Measurements from ENCODE around the gene CXCL16.

CXCL16 gene

GRCh38 chr17:4739122-4740024 is at the start of gene CXCL16, which contains the start of gene ZMYND15:
Gene CXCL16, minus strand, starts transcription at chr17:4739928. Its CDS starts 589 bp downstream, at chr17:4739339.
Gene ZMYND15, plus strand, starts transcription at chr17:4739833. Its CDS starts 716 bp downstream, at chr17:4740549.
- Histone ChIP-seq H3K9me3 (ENCODE audit: low read length) (no peaks in the 10 kb centered on the region), H3K9ac (ENCODE audit: low read length) (peak within 1 kb of the TSS; percentile 29), H3K4me3 (ENCODE audit: low read depth in 1 of 2, low read length in 2 of 2) (peak within 1 kb of the TSS; percentile 48 to 61), H3K27me3 (ENCODE audit: control insufficient read depth in 1 of 2, insufficient read depth in 2 of 2, low read length in 2 of 2) (peaks cover 4 to 17% of the 10 kb centered on the region in 2 donors), H3K4me1 (ENCODE audit: insufficient read depth, low read length) (peaks cover 11% of the 10 kb centered on the region), H3K36me3 (ENCODE audit: insufficient read depth, low read length) (peaks cover 6% of the 10 kb centered on the region), H3K27ac (ENCODE audit: low read depth, low read length) (peak within 1 kb of the TSS; percentile 1)

GRCh38 chr17:4788807-4789700 is 49.3 kb upstream of the CXCL16 start, which contains the start of gene GLTPD2:
Gene GLTPD2, plus strand, starts transcription at chr17:4788964. Its CDS starts 48 bp downstream, at chr17:4789012.
- Histone ChIP-seq H3K27ac (ENCODE audit: low read depth, low read length) (peak within 1 kb of the TSS; percentile 73), H3K9ac (ENCODE audit: low read length) (peak within 1 kb of the TSS; percentile 57), H3K36me3 (ENCODE audit: insufficient read depth, low read length) (no peaks in the 10 kb centered on the region), H3K4me1 (ENCODE audit: insufficient read depth, low read length) (peaks cover 32% of the 10 kb centered on the region), H3K4me3 (ENCODE audit: low read depth in 1 of 2, low read length in 2 of 2) (peak within 1 kb of the TSS; percentile 61 to 68), H3K9me3 (ENCODE audit: low read length) (no peaks in the 10 kb centered on the region), H3K27me3 (ENCODE audit: control insufficient read depth in 1 of 2, insufficient read depth in 2 of 2, low read length in 2 of 2) (peaks cover 0 to 8% of the 10 kb centered on the region in 2 donors)

GRCh38 chr17:4788159-4788806 is 48.6 kb upstream of the CXCL16 start:
- no peak overlapping the region for H3K4me3 ChIP-seq (ENCODE audit: low read depth in 1 of 2, low read length in 2 of 2)
- no peak overlapping the region for H3K27ac ChIP-seq (ENCODE audit: low read depth, low read length)
- H3K4me1 ChIP-seq (ENCODE audit: insufficient read depth, low read length), result peaks cover 32% of the 10 kb centered on the region
- H3K9me3 ChIP-seq (ENCODE audit: low read length), result no peaks in the 10 kb centered on the region
- no peak overlapping the region for H3K9ac ChIP-seq (ENCODE audit: low read length)
- H3K27me3 ChIP-seq (ENCODE audit: control insufficient read depth in 1 of 2, insufficient read depth in 2 of 2, low read length in 2 of 2), result peaks cover 7 to 10% of the 10 kb centered on the region in 2 donors
- no peaks in the 10 kb centered on the region for H3K36me3 ChIP-seq (ENCODE audit: insufficient read depth, low read length)

DNA sequence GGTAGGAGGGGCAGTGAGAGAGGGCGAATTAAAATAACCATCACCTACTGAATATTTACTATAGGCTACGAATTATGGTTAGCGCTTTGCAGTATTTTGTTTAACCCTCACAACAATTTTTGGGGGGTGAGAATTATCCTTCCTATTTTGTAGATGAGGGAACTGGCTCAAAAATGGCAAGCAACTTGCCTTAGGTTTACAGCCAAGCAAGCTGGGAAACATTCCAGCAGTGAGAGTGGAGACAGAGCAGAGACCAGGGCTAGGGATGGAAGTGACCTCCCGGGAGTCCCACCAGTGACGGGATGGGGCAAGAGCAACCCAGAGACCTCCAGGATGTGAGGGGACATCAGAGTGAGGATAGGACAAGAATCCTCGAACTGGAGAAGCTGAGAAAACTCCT is 46.8 kb upstream of the CXCL16 start:
- Histone ChIP-seq H3K9ac (ENCODE audit: low read length) (no peak overlapping the region), H3K27ac (ENCODE audit: low read depth, low read length) (peak overlapping the region; percentile 54), H3K27me3 (ENCODE audit: control insufficient read depth in 1 of 2, insufficient read depth in 2 of 2, low read length in 2 of 2) (peaks cover 12 to 23% of the 10 kb centered on the region in 2 donors), H3K9me3 (ENCODE audit: low read length) (no peaks in the 10 kb centered on the region), H3K4me3 (ENCODE audit: low read depth in 1 of 2, low read length in 2 of 2) (peak overlapping the region; percentile 7 to 61), H3K36me3 (ENCODE audit: insufficient read depth, low read length) (no peaks in the 10 kb centered on the region), H3K4me1 (ENCODE audit: insufficient read depth, low read length) (peaks cover 32% of the 10 kb centered on the region)

DNA sequence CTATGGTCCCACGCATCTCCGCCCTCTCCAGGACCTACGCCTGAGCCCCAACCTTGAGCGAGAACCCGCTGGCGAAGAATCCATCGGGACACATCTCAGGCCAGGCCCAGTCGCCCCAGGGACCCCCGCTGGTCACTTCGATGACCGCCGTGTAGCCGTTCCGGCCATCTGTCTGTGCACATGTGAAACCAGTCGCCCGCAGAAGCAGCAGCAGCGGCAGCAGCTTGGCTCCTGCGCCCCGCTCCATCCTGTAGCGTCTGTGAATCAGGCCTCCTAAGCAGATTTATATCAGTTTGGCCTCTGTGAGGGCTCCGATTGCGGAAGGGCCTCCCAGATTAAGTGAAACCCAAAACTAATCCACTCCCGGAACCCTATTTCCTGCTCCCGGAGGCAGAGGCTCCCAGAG is 46.4 kb upstream of the CXCL16 start, which contains the start of gene VMO1:
Gene VMO1, minus strand, starts transcription at position 259 of the 406 bp plus-strand sequence. Its CDS starts 12 bp downstream, at position 247.
- Histone ChIP-seq H3K9me3 (ENCODE audit: low read length) (no peaks in the 10 kb centered on the region), H3K36me3 (ENCODE audit: insufficient read depth, low read length) (no peaks in the 10 kb centered on the region), H3K27me3 (ENCODE audit: control insufficient read depth in 1 of 2, insufficient read depth in 2 of 2, low read length in 2 of 2) (peaks cover 12 to 23% of the 10 kb centered on the region in 2 donors), H3K27ac (ENCODE audit: low read depth, low read length) (peak within 1 kb of the TSS; percentile 54), H3K9ac (ENCODE audit: low read length) (no peak within 1 kb of the TSS), H3K4me1 (ENCODE audit: insufficient read depth, low read length) (peaks cover 32% of the 10 kb centered on the region), H3K4me3 (ENCODE audit: low read depth in 1 of 2, low read length in 2 of 2) (peak within 1 kb of the TSS; percentile 7 to 61)

DNA sequence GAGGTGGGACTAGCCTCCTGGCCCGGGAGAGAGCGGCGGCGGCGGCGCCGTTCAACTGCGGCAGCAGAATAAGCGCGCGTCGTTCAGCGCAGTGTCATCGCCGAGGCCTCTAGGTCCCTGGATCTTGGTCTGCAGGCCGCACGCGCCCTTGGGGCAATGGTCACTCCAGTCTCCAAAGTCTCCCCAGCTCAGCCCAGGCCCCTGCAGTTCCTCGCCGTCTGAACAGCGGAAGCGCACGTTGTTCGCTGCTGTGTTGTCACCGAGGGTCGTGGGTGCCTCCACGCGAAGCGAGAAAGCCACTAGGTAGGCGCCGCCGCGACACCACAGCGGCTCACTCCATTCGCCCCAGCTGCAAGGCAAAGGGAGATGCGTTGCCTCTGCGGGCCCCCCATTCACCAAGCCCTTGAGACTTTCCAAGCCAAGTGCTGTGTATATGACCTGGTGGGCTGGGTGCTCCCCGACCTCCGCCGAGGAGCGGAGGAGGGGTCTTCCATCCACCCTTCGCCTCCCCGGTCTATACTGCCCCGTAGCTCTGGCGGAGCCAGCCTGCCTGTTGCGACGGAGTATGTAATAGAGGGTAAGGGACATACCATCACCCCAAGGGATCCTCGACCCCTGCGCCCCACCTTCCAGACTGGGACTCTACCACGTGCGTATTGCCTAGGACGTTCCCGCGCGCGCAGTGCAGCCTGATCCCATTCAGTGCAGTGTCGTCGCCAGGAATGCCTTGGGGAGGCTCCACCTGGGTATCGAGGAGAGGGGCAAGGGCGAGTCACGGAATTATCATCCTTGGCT is 45.8 kb upstream of the CXCL16 start:
- Histone ChIP-seq H3K36me3 (ENCODE audit: insufficient read depth, low read length) (no peaks in the 10 kb centered on the region), H3K27me3 (ENCODE audit: control insufficient read depth in 1 of 2, insufficient read depth in 2 of 2, low read length in 2 of 2) (peaks cover 17 to 23% of the 10 kb centered on the region in 2 donors), H3K4me1 (ENCODE audit: insufficient read depth, low read length) (peaks cover 28% of the 10 kb centered on the region), H3K27ac (ENCODE audit: low read depth, low read length) (peak overlapping the region; percentile 54), H3K9ac (ENCODE audit: low read length) (no peak overlapping the region), H3K4me3 (ENCODE audit: low read depth in 1 of 2, low read length in 2 of 2) (peak overlapping the region; percentile 7 to 61), H3K9me3 (ENCODE audit: low read length) (no peaks in the 10 kb centered on the region)

DNA sequence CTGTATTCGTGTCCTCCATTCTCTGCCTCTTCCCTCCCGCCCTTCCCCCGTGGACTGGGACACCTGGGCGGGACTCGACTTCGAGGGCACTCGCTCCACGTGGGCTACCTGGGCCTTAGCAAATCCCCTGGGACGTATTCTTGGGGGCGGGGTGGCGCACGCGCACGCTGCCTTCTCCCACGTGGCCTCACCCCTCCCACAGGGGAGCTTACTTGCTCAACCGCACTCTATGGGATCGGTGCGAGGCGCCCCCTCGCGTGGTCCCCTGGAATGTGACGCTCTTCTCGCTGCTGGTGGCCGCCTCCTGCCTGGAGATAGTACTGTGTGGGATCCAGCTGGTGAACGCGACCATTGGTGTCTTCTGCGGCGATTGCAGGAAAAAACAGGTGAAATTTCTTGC is 42.9 kb upstream of the CXCL16 start:
- Histone ChIP-seq H3K9me3 (ENCODE audit: low read length) (no peaks in the 10 kb centered on the region), H3K27ac (ENCODE audit: low read depth, low read length) (no peak overlapping the region), H3K4me3 (ENCODE audit: low read depth in 1 of 2, low read length in 2 of 2) (no peak overlapping the region), H3K4me1 (ENCODE audit: insufficient read depth, low read length) (peaks cover 18% of the 10 kb centered on the region), H3K27me3 (ENCODE audit: control insufficient read depth in 1 of 2, insufficient read depth in 2 of 2, low read length in 2 of 2) (peaks cover 22 to 23% of the 10 kb centered on the region in 2 donors), H3K36me3 (ENCODE audit: insufficient read depth, low read length) (no peaks in the 10 kb centered on the region), H3K9ac (ENCODE audit: low read length) (no peak overlapping the region)

- Histone ChIP-seq H3K9me3 (ENCODE audit: low read length) (no peaks in the 10 kb centered on the region), H3K36me3 (ENCODE audit: insufficient read depth, low read length) (no peaks in the 10 kb centered on the region), H3K4me1 (ENCODE audit: insufficient read depth, low read length) (peaks cover 3% of the 10 kb centered on the region), H3K27ac (ENCODE audit: low read depth, low read length) (no peak overlapping the region), H3K27me3 (ENCODE audit: control insufficient read depth in 1 of 2, insufficient read depth in 2 of 2, low read length in 2 of 2) (peaks cover 22 to 23% of the 10 kb centered on the region in 2 donors), H3K9ac (ENCODE audit: low read length) (no peak overlapping the region), H3K4me3 (ENCODE audit: low read depth in 1 of 2, low read length in 2 of 2) (no peak overlapping the region)
These were observed 40.7 kb upstream of the CXCL16 start for GRCh38 chr17:4780325-4780955.

DNA sequence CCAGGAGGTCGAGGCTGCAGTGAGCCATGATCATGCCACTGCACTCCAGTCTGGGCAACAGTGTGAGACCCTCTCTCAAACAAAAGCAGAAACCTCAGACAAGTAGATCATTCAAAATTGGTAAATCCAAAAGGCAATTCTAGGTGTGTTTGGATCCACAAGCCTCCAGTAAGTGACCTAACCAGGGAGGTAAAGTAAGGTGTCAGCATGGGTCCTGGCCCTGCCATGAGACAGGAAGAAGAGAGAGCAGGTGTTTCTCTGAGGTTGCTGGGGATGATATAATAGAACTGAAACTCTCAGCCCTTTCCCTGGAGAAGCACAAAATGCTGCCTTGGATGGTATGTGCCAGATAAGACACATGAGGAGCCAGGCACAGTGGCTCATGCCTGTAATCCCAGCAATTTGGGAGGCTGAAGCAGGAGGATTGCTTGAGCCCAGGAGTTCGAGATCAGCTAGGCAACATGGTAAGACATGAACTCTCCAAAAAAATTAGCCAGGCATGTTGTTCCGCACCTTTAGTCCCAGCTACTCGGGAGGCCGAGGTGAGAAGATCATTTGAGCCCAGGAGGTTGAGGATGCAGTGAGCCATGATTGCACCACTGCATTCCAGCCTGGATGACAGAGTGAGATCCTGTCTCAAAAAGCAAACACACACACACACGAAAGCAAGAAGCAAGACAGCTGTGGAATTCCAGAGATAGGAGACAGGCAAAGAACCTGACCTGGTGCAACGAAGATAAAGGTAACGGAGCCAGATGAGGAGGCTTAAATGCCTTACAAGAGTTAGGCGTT is 38.4 kb upstream of the CXCL16 start:
- H3K9me3 ChIP-seq (ENCODE audit: low read length), result no peaks in the 10 kb centered on the region
- H3K4me3 ChIP-seq (ENCODE audit: low read depth in 1 of 2, low read length in 2 of 2), result no peak overlapping the region
- H3K9ac ChIP-seq (ENCODE audit: low read length), result no peak overlapping the region
- H3K36me3 ChIP-seq (ENCODE audit: insufficient read depth, low read length), result no peaks in the 10 kb centered on the region
- peaks cover 12 to 14% of the 10 kb centered on the region in 2 donors for H3K27me3 ChIP-seq (ENCODE audit: control insufficient read depth in 1 of 2, insufficient read depth in 2 of 2, low read length in 2 of 2)
- no peaks in the 10 kb centered on the region for H3K4me1 ChIP-seq (ENCODE audit: insufficient read depth, low read length)
- no peak overlapping the region for H3K27ac ChIP-seq (ENCODE audit: low read depth, low read length)

All from muscle layer of colon (tissue), 2 donors.